Measurements from ENCODE around the gene GNB1L.
"Not testable (repeated sequence)": the region's sequence is repeated elsewhere in the genome, so short reads cannot be mapped to it uniquely, and the experiment has no call there.

The GNB1L gene

DNA sequence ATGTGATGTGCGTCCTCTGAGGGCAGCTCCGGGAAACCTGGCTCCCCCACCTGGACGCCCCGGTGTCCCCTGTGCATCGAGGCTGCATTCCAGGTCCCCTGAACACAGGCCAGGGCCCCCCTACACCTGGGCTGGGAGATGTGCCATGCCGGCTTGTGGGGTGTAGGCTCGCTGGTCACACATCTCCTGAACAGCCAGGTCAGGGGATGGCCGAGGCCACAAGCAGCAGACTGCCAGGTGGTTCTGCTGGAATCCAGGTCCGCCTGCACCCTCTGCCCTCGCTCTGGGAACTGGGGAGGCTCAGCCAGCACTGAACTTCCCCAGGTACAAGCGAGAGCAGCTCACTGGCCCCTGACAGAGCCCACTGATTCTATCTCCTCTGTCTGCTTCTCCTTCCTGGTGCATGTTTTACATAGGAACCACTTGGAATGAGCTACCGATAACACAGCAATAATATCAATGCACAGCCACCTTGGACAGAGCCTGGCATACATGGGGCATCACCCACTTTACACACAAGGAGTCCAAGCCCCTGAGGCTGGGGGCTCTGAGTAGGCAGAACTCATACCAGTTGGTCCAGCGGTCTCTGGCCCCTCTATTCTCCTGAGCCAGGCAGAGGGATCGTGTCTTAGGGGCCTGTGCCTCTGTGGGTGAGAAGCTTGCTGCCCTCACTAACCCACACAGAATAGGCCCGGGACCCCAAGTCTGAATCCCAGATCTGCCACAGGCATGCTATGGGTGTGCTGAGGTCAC is 47.3 kb downstream of the GNB1L start:
- DNase-seq: no peak

DNA sequence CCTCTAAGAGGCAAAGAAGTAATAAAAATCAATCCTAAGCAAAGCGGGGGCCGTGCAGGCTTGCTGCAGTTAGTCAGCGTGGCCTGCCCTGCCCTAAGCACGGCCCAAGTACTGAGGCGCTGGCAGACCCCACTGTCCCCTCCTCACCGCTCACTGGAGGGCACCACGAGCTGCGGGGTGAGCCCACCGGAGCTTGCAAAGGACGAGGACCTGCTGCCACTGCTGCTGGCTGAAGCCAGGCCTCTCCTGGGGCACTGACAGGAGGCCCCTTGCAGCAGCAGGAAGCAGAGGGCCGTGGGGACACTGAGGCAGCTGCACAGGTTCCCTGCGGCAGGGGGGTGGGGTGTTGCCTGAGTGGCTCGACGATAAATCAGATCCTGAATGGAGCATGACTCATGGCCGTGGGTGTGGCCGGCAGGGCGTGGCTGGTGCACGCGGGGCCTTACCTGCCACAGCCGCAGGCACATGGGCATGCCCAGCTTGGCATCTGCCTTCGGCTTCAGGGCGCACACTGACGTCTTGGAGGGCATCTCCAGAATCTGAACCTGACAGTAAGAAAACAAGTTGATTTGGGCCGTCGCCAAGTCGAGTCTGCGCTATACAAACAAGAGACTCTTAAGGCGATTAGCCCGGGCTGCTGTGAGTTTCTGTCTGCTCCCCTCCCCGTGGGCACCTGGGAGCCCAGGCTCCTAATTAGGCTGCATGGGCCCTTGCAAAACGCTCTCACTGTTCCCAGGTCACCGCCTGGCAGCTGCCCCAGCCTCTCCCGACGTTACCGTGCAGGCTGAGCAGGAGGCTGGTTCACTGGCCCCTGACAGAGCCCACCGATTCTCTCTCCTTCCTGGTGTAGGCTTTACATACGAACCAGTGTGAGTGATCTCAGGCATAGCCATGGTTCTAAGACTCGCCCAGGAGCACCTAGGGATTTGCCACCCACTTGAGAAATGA is 48.2 kb downstream of the GNB1L start:
- DNase-seq: no peak

DNA sequence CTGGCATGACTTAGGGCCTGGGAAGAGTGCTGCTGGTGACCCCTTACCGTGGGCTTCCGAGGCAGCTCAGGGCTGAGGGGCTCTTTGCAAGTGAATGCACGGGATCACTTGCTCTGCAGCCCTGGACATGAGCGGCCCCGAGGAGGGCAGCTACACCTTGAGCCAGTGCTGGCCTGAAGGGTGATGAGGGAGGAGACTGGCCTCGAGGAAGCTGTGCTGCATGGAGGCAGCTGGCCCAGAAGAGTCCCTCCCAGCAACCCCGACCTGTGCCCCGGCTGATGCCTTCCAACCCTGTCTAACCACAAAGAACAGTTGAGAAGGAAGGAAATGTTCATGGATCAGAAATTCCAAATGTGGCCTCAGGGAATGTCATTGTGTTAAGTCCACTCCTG is 48.9 kb downstream of the GNB1L start:
- no peak for DNase-seq

DNA sequence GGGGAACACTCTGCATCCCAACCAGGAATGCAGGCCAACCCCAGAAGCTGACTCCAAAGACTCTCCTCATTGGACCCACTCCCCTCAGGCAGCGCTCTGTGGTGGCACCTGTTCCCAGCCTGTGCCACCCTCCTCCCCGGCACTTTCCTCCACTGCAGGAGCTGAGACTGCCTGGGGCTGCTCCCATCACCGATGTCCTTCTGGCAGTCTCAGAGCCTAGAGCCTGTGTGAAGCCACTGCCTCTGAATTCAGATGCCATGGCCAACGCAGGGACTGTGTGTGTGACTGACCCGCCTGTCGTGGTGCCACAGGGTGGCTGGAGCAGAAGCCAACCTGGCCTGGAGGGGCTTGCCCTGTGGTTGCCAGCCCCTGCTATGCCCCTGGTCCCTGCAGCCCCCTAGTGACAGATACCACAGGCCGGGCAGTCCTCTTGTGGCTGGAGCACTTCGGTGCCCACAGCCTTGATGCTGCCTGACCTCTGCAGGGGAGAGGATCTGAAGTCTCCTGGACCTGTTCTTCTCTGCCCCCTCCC is 50.9 kb downstream of the GNB1L start:
- no peak for DNase-seq

DNA sequence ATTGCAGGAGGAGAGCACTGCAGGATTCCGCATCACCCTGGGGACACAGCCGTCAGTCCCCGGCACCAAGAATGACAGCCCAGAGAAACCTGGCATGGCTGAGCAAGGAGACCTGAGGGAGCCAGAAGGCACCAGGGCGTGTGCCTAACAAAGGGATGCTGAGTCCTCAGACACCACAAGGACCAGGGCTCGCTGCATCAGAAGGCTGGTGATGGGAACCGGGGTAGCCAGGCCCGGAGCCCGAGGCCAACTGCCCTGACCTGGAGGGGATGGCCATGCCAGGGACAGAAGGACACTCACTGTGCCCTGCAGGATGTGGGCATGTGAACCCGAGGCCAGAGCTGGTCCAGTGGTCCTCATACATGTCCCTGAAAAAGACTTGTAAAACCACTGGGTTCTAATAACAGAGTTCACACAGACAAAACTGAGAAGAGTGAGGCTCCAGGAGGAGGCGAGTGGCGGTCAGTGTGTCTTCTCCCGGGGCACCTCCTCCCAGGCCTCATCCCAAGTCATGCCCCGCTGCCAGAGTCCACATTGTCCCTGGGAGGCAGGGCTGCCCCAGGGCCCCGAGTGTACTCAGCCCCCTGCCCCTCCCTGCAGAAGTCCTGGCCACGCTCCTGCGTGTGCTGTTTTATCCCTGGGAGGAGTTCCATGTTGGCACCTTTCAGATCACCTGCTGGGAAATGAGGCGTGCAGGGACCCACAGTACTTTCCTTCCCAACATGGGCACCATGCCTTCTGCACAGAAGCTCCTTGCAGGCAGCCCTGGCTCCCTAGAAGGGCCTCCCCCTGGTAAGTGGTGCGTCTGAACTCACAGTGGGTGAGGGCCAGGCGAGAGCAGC is 51.6 kb downstream of the GNB1L start:
- DNase-seq: no peak

DNA sequence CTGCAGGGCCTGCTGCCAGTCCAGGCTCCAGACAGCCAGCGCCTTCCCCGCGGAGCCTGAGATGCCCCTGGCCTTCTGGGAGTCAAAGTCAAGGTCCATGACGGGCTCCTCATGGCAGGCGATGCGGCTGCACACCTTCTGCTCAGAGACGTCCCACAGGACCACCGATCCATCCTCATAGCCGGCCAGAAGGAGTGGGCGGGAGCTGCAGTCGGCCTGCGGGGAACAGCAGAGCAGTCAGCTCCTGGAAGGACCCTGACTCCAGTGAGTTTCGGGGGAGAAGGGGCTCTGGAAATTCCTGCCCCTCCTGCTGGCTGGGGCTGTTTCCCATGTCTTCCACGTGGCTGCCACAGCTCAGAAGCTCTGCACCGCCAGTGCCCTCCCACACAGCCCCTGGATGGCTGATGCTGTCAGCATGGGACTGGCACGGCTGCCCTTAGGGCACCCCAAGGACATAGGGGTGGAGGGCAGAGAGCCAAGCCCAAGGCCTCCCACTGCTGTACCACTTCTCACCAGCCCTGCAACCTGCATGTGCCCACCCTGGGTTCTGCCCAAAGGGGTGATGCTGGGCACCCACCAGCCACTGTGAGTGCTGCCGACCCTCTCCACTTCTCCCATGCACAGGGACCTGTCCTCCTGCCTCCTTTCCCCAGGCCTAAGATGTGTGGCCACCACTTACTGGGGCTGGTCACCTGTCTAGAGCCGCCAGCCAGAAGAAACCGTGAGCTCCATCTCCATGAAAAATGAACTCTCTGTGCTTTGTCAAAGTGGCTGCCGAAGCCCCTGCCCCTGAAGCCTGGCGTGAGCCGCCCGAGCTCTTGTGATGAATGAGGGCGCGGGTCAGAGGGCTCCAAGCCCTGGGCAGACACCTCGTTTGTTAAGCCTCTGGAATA is 52.4 kb downstream of the GNB1L start:
- DNase-seq: no peak

DNA sequence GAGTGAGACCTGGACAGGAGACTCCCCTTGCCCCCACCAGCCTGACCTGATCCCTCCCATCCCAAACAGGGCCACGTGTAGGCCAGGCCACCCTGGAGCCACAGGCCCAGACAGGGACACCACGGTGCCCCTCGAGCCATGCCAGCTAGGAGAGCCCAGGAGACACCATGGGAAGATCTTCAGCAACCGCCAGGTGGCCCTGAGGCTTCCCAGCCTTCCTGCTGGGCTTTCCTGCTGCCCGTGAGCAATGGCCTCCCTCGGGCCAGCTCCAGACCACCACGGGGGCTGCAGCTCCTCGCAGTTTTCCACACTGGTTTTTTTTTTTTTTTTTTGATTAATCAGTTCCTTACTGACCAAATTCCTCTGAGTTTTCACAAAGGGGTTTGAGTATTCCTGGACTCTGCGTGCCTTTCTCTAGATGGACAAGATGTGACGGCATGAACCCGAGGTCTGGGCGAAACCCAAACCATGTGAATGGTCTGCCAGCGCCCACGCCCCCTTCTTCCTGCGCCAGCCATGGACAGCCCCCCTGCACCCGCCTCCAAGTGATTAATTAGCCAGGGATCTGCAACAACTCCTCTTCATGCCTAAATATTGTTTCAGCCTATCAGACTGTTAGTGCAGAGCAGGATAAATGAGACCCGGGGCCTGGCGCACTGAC is 53.2 kb downstream of the GNB1L start:
- no peak for DNase-seq

DNA sequence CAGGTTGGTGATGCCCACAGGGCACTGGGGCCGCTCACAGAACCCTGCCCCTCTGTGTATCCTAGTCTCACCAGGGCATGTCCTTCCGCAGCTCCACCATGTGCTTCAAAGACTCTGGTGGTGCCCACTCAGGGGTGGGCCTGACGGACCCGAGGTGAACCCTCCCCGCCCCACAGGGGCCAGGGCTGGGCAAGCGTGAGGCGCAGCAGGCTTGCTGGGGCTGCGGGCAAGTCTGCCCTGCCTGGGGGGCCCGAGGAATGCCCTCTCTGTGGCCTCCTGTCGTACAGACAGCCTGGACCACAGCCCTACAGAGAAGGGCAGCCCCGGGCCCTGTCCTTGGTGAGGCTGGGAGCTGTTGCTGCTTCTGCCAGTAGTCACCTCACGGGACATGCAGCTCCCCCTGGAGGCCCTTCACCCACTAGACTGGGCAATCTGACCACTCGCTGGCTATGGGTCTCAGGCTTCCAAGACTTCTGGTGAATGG is 53.9 kb downstream of the GNB1L start:
- no peak for DNase-seq

DNA sequence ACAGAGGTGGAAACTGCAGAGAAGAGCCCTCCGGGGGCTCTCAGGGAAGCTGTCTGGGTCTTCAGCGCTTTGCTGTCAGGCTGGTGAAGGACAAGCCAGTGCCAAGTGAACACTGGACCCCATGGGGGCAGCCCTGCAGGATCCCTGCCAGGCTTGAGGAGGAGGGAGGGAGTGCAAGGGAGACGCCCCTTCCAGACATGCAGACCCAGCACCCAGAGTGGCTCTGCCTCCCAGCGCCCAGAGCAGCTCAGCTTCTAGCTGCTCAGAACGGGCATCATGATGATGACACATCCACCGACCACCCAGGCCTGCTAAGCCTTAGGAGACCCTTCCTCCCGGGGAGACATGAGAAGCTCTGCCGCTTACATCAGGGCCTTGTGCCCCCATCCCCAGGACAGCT is 54.4 kb downstream of the GNB1L start:
- DNase-seq: no peak

DNA sequence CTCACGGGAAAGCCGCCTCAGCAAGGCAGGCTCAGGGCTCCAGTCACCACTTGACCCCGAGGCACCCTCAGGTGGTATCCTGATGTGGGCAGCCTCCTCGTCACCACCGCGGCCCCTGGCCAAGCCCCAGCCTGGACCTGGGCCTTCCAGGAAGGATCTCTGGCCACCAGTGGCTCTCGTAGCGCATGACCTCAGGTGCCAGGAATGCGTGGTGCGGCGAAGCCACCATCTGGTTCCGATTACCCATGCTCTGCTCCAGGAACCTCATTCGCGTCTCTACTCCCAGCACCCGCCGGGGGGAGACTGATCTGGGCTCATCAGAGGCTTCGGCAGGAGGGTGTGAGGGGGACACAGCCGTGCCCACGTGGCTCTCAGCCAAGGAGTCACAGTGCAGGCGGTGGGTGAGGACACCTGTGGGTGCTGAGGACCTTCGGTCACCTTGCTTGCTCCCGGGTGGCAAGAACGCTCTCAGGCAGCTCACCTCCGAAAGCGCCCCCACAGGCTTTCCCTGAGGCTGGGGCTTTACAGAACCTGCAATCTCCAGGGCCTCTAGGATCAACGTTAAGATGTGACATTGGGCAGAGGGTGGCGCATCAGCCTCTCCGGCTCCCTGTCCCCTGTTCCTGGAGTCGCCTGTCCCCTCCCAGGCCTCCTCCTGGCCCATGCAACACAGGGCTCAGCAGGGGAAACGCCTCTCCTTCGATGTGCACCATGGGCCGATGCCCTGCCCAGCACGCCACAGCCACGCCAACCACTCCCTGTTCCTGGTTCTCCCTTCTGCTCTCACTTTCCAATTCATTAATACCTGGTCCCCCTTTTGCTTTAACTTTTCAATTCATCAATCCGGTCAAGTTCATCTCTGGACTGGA is 55.1 kb downstream of the GNB1L start:
- DNase-seq: no peak

DNA sequence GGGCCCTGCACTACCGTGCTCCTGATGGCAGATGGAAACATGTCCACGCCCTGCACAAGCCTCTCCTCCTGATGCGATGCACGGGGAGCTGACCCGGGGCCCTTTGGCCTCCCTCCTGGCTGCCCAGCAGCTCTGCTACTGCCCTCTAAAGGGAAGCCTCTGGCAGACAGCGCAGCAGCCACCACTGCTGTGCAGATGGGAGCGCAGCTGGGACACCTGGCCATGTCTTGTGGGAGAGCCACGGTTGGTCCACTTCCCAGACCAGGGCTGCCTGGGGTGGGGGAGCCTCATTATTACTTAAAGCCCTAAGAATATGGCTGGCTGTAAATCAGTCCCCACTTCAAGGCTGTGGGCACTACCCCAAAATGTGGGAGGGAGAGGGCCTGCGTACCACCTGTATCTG is 55.8 kb downstream of the GNB1L start:
- DNase-seq: no peak

DNA sequence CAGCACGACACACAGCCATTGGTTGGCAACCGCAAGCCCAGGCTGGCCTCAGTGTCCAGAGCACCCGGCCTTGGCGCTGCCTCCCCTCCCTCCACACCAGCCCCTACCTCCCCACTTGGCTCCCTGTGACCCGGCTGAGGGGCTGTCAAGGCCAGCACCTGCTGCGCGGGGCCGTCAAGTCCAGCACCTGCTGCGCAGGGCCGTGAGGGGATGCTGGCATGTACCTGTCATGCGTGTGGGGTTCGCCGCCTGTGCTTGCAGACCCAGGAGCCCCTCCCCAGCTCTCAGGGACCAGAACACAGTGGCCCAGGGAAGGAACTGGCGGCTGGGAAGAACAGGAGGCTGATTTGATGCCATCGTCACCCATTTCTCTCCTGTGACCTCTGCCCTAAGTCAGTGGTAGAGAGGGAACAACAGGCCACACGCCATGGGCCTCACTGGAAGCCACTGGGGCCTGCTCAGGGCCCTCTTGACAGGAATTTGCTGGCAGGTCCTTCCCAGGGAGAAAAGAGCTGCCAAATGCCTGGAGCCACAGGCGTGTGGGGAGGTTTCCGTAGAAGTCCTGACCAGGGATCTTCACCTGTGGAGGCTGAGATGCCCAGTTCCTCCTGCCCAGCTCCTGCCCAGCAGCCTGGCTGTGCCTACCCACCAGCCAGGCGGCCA is 56.5 kb downstream of the GNB1L start:
- no peak for DNase-seq

DNA sequence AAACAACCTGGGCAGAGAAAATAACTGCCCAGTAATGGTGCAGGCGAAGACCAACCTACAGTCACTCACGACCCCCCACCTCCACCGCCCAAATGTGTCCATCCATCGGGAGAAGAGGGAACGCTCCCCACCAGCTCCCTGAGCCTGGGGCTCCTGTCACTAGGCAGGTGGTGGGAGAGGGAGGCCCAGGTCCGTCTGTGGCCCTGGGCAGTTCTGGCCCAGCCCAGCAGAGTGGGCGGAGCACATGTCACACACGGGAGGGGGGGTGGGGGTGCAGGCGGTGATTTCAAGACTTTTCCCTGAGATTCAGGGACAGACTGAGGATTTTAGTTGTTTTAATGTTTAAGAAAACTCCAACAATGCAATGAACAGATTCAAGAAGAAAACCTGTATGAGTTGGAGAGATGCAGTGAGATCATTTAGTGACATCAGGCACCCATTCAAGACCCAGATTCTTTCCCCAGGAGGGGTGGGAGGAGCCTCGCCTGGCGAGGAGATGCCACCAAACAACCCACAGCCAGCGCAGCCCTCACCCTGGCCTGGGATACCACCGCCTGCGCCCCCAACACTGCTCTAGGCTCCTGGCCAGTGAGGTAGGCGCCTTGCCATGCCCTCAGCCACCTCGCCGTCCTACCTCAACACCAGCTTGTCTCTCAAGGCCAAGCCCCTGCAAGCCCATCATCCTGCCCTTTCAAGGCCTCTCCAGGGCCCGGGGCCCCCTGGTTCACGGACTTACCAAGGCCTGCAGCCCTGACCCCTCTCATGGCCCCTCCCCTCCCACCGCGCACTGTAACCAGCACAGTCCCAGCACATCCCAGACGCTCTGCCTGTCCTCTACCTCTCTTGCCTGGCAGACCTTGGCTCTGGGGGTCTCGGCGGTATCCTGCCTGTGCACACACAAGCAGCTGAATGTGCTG is 57.3 kb downstream of the GNB1L start:
- no peak for DNase-seq

DNA sequence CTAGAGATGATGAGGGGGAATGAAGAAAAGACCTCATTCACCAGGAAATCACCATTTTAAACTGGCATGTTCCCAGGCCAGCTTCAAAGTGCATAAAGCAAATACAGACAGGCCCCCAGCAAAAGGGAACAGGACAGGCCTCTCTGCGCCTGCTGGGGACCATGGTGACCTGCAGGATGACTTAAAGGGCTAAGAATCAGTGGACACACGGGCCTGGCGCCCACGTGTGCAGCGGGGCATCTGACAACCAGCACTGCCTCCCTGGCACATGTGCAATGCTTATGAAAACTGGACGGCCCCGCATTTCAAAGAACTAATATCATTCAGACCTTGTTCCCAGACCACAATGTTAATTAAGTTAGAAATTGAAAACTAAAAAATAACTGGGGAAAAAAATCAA is 58.5 kb downstream of the GNB1L start:
- no peak for DNase-seq

DNA sequence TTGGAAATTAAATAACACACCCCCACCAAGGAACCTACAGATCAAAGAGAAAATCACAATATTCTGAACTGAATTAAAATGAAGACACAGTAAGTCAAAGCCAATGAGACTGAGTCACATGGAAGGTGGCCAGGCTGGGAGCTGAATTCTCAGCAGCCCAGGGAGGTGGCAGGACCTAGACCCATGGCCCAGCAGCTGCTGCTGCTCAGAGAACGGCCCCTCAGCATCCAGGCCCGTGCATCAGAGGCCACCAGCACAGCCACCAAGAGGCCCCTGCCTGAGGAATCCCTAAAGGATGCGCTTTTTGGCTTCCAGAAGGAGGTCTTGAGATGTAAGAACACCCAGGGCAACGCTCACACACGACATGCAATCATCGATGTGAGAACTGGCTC is 59.1 kb downstream of the GNB1L start:
- no peak for DNase-seq

DNA sequence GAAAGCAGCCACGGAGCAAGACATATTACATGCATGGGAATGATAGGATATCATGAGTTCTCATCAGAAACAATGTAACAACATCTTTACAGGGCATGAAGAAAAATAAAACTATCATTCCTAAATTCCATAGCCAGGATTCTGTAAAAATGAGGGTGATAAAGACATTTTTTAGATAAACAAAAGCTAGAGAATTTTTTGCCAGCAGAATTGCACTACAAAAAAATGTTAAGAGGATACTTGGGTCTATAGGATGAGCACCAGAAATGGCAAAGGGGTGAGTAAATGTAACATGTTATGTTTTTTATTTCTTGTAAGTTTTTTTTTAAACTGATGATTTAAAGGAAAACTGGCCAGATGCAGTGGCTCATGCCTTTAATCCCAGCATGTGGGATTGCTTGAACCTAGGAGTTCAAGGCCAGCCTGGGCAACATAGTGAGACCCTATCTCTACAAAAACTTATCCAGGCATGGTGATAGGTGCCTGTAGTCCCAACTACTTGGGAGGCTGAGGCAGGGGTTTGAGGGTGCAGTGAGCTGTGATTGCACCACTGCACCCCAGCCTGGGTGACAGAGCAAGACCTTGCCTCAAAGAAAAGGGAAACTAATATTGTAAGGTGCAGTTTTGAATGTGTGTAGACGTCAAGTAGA is 60.9 kb downstream of the GNB1L start:
- no peak for DNase-seq

DNA sequence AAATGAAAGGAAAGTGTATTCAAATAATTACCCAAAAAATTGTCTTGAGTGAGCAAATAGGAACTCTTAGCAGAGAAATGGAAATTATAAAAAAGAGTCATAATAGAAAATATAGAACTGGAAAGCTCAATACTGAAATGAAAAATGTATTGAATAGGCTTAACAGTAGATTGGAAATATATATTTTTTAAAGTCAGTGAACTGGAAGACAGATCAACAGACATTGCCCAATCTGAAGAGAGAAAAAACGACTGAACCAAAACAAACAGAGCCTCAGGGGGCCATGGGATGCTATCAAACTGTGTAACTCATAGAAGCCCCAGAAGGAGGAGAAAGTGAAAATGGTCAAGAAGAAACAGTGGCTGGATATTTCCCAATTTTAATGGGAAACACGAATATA is 61.5 kb downstream of the GNB1L start:
- DNase-seq: no peak

DNA sequence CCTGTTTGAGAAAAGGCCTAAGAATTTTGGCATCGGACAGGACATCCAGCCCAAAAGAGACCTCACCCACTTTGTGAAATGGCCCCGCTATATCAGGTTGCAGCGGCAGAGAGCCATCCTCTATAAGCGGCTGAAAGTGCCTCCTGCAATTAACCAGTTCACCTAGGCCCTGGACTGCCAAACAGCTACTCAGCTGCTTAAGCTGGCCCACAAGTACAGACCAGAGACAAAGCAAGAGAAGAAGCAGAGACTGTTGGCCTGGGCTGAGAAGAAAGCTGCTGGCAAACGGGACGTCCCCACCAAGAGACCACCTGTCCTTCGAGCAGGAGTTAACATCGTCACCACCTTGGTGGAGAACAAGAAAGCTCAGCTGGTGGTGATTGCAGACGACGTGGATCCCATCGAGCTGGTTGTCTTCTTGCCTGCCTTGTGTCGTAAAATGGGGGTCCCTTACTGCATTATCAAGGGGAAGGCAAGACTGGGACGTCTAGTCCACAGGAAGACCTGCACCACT is 62.2 kb downstream of the GNB1L start:
- not testable (repeated sequence) for DNase-seq

Data from CD4-positive, alpha-beta T cell treated with Interleukin-15 for 1 hour (primary cell).